Neural progenitor cell (in vitro differentiated cells): Measurements from ENCODE around the gene NIPSNAP3A.
"Not testable (repeated sequence)": the region's sequence is repeated elsewhere in the genome, so short reads cannot be mapped to it uniquely, and the experiment has no call there.

Experiments used
- CTCF ChIP-seq: fragments of 200-600 bp; sonication (generic); IDR thresholded peaks from 2 replicates; pipeline ENCODE4 v1.5.1; 2017; ENCODE audit warnings: antibody characterized with exemption, mild to moderate bottlenecking
- EZH2 ChIP-seq: fragments of 200-600 bp; sonication (generic); IDR thresholded peaks from 2 replicates; pipeline ENCODE4 v1.6.1; 2017; ENCODE audit warnings: antibody characterized with exemption, mild to moderate bottlenecking, moderate library complexity
- EZH2phosphoT487 ChIP-seq: fragments of 200-600 bp; sonication (generic); IDR thresholded peaks from 2 replicates; pipeline ENCODE4 v1.6.1; 2017; ENCODE audit warnings: antibody characterized with exemption

DNA sequence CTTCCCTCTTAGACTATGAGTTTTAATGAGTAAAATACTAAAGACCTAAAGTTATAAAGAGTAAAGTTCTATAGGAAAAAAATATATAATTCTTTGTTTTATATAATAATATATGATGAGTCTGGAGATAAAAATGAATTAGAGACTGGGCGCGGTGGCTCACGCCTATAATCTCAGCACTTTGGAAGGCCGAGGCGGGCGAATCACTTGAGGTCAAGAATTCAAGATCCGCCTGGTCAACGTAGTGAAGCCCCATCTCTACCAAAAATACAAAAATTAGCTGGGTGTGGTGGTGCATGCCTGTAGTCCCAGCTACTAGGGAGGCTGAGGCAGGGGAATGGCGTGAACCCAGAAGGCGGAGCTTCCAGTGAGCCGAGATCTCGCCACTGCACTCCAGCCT, 21.5 kb downstream of the NIPSNAP3A start:
- TF ChIP-seq CTCF, EZH2, EZH2phosphoT487: not testable (repeated sequence)
